GM10248 (cell line): Measurements from ENCODE around the gene PYGB.
"Not testable (repeated sequence)": the region's sequence is repeated elsewhere in the genome, so short reads cannot be mapped to it uniquely, and the experiment has no call there.

ENCODE experiments used
- CTCF ChIA-PET: fragments of 300-600 bp; sonication (Branson Sonifier 250); formaldehyde crosslinking; extraction: SDS; loops from one replicate; lab custom pipeline; 2021; ENCODE audit warnings: antibody characterized with exemption; lab: Yijun Ruan, JAX
- POLR2A ChIA-PET: fragments of 350-650 bp; sonication (Branson Sonifier 250); formaldehyde crosslinking; extraction: SDS; loops from one replicate; lab custom pipeline; 2020; ENCODE audit warnings: antibody characterized with exemption; lab: Yijun Ruan, JAX
- DNase-seq: peaks from one replicate; pipeline ENCODE4 v3.0.0; 2012; ENCODE audit errors: extremely low spot score
- TF ChIP-seq, protein P1 (sequence below): IDR thresholded peaks from 2 replicates; pipeline ENCODE4 v1.5.1; 2012; ENCODE audit warnings: mild to moderate bottlenecking, low read depth; ENCODE audit errors: extremely low read depth, missing control alignments, control extremely low read depth

Gene PYGB

GRCh38 chr20:25325997-25326396 is 78.1 kb downstream of the PYGB start:
- POLR2A ChIA-PET, result no interaction called here
- no peak for DNase-seq
- CTCF ChIA-PET, result interaction anchor here (0.9 to 1.7 kb wide), 4 partner anchors 11 to 32 kb away, joined by 3 to 5 read pairs (median 3); no protein-coding TSS in a partner anchor
- TF ChIP-seq, protein P1, sequence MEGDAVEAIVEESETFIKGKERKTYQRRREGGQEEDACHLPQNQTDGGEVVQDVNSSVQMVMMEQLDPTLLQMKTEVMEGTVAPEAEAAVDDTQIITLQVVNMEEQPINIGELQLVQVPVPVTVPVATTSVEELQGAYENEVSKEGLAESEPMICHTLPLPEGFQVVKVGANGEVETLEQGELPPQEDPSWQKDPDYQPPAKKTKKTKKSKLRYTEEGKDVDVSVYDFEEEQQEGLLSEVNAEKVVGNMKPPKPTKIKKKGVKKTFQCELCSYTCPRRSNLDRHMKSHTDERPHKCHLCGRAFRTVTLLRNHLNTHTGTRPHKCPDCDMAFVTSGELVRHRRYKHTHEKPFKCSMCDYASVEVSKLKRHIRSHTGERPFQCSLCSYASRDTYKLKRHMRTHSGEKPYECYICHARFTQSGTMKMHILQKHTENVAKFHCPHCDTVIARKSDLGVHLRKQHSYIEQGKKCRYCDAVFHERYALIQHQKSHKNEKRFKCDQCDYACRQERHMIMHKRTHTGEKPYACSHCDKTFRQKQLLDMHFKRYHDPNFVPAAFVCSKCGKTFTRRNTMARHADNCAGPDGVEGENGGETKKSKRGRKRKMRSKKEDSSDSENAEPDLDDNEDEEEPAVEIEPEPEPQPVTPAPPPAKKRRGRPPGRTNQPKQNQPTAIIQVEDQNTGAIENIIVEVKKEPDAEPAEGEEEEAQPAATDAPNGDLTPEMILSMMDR, result no peak

DNA sequence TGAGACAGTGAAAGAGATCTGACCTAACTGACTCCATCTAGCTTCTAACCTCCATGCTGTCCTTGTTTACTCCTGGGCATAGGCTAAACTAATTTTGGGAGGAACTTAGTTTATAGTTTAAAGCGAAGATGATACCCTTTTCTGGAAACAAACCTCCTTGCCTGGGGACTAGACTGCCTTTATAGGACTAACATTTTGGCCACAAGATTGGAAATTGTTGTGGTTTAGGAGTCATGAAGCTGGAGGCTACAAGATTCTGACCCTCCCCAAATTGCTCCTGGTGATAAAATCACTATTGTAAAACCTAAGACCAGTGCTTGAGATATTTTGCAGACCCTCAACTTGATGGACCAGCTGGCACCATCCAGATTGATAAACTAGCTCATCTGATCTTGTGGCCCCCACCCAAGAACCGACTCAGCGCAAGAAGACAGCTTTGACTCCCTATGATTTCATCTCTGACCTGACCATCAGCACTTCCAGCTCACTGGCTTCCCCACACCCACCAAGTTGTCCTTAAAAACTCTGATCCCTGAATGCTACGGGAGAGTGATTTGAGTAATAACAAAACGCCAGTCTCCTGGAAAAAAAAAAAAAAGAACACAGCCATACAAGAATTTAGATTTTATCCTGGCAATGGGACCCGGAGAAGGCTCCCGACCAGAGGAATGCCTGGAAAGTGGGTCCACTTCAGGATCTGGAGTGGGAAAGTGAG is 79.8 kb downstream of the PYGB start:
- CTCF ChIA-PET, result interaction anchor here (1.0 to 1.7 kb wide), 4 partner anchors 9 to 72 kb away, joined by 3 to 5 read pairs (median 4); no protein-coding TSS in a partner anchor
- POLR2A ChIA-PET, result no interaction called here
- TF ChIP-seq, protein P1, result no peak
- DNase-seq, result no peak

DNA sequence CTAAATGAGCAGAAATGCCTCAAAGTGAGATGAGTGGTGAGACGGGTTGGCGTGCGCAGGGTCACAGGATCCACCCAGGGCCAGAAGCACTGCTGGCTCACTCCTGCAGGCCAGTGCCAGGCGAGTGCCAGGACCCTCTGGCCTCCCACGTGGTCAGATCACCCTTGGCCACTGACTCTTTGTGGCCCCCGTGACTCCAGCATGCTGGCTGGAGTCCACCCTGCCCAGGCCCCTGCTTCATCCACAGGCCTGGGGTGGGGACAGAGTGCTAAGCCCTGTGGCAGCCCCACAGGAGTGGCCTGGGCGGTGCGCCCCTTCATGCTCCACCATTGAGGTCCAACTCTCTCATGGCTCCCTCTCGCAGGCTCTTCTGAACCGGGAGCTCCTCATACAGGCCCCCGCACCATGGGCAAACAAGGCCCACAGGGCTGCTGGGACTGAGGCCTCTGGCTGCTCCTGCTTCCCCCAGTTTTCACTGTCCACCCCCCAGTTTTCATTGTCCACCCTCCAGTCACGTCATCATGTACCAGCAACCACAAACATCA is 81.1 kb downstream of the PYGB start:
- TF ChIP-seq, protein P1, result no peak

GRCh38 chr20:25334972-25335371 is 87.1 kb downstream of the PYGB start:
- POLR2A ChIA-PET, CTCF ChIA-PET, DNase-seq: not testable (repeated sequence)

More for the DNA sequence above, 81.1 kb downstream of the PYGB start:
- ChIA-PET CTCF (interaction anchor here (0.9 kb wide), 1 partner anchor 10 kb away, joined by 3 read pairs; no protein-coding TSS in a partner anchor), POLR2A (no interaction called here)
- no peak for DNase-seq

DNA sequence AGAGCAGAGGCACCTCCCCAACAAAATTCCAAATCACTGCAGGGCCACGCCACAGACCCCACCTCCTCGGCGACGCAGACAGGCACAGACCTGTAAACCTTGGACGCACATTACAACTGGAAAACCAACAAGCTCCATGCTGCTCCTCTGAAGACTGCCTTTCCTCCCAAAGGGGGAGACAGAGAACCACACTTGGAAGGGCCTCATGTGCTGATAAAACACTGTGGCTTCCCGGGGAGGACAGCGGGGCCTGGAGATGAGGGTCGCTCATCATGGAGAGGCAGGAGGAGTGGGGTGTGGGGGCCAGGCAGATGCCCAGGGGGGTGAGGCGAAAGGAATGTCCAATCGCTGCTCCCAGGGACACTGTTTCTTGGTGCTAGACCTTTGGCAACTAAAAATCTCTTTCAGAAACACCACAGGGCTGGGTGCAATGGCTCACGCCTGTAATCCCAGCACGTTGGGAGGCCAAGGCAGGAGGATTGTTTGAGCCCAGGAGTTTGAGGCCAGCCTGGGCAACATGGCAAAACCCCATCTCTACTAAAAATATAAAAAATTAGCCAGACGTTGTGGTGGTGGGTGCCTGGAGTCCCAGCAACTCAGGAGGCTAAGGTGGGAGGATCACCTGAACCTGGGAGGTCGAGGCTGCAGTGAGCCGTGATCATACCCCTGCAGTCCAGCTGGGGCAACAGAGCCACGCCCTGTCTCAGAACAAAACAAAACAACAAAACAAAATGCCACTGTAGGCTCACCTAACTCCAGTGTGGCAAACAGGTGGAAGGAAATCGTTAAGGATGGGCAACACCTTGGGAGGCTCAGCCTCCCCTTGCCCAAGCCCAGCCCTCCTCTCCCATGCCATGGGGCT is 88.9 kb downstream of the PYGB start:
- ChIA-PET CTCF (interaction anchor here (1.3 kb wide), 1 partner anchor 15 kb away, joined by 3 read pairs; no protein-coding TSS in a partner anchor), POLR2A (no interaction called here)
- TF ChIP-seq, protein P1, result no peak
- DNase-seq, result no peak

GRCh38 chr20:25338112-25339023 is 90.5 kb downstream of the PYGB start:
- POLR2A ChIA-PET, result no interaction called here
- DNase-seq, result no peak
- CTCF ChIA-PET, result interaction anchor here (0.9 to 2.2 kb wide), 3 partner anchors 9 to 17 kb away, joined by 3 to 10 read pairs (median 3); no protein-coding TSS in a partner anchor

More at GRCh38 chr20:25338112-25339023, 90.5 kb downstream of the PYGB start:
- TF ChIP-seq, protein P1, result no peak
